IgD-negative memory B cell (primary cell): Measurements from ENCODE around the gene HEATR5A. TPM values are rescaled to one million over a fixed set of nuclear protein-coding genes. Genes with fewer than 3 reads are reported as not detected.

Experiments used
- H3K27ac Mint-ChIP-seq, 3 donors: one replicate each; pipeline ENCODE4 v1.8.0; 2020 to 2022; ENCODE audit warnings: mild to moderate bottlenecking in 3 of 3, mixed read lengths in 3 of 3, moderate library complexity in 1 of 3
- H3K27me3 Mint-ChIP-seq: one replicate; pipeline ENCODE4 v1.8.0; 2021; ENCODE audit warnings: mixed read lengths
- H3K36me3 Mint-ChIP-seq: one replicate; pipeline ENCODE4 v1.8.0; 2020; ENCODE audit warnings: mild to moderate bottlenecking, mixed read lengths
- H3K4me1 Mint-ChIP-seq, 3 donors: one replicate each; pipeline ENCODE4 v1.8.0; 2020 to 2022; ENCODE audit warnings: mixed read lengths in 3 of 3, mild to moderate bottlenecking in 1 of 3
- H3K4me3 Mint-ChIP-seq, 4 donors: one replicate each; pipeline ENCODE4 v1.8.0; 2020 to 2022; ENCODE audit warnings: mild to moderate bottlenecking in 4 of 4, mixed read lengths in 4 of 4, moderate library complexity in 3 of 4
- H3K9me3 Mint-ChIP-seq, 3 donors: one replicate each; pipeline ENCODE4 v1.8.0; 2020 to 2021; ENCODE audit warnings: mixed read lengths in 3 of 3, mild to moderate bottlenecking in 1 of 3
- polyA plus RNA-seq: library from polyadenylated mRNA; unstranded; fragments of 300-500 nt; fragmentation: Illumina TruSeq; gene quantifications from one replicate; pipeline ENCODE4 v1.2.3, GENCODE V29; 2021

HEATR5A gene
- polyA plus RNA-seq, 1 donor from 2014 or later: 10.2 TPM

DNA sequence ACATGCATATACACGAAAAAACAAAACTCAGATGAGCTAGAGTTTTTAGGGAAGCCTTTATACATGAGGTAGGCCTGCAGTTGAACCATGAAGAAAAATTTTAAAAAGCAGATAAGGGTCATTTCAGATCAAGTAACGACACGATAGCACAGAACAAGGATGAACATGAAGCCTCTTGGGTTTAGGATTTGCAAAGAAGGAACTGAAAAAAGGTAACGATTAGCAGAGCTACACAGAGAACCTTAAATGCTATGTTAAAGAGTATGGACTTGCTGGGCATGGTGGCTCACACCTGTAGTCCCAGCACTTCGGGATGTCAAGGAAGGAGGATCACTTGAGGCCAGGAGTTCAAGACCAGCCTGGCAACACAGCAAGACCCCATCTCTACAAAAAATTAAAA, 116.7 kb downstream of the HEATR5A start:
- peaks cover 0 to 5% (median under 1%) of the 10 kb centered on the region in 3 donors for H3K4me1 Mint-ChIP-seq
- H3K9me3 Mint-ChIP-seq: no peaks in the 10 kb centered on the region
- no peak overlapping the region for H3K4me3 Mint-ChIP-seq
- H3K27ac Mint-ChIP-seq: no peak overlapping the region
- no peaks in the 10 kb centered on the region for H3K27me3 Mint-ChIP-seq
- peaks cover 2% of the 10 kb centered on the region for H3K36me3 Mint-ChIP-seq

DNA sequence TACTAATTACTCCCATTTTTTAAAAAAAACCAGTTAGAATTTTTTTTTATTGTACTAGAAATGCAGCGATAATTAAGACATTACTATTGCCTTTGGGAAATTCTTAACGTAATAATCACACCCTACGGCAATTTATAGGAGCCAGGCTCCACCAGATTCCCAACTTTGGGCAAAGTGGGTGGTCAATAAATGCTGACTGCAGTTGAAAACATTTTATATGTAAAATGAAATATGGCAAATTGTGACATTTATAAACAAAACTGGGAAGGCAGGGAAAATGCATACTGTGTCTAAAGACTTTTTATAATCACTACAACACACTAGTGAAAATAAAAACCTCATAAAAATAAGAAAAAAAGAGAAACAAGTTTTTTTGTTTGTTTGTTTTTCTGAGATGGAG, 119.5 kb downstream of the HEATR5A start:
- H3K4me1 Mint-ChIP-seq: peaks cover 0 to 6% (median 3%) of the 10 kb centered on the region in 3 donors
- H3K27ac Mint-ChIP-seq: no peak overlapping the region
- no peaks in the 10 kb centered on the region for H3K27me3 Mint-ChIP-seq
- no peak overlapping the region for H3K4me3 Mint-ChIP-seq
- no peaks in the 10 kb centered on the region for H3K9me3 Mint-ChIP-seq
- peaks cover 2% of the 10 kb centered on the region for H3K36me3 Mint-ChIP-seq

DNA sequence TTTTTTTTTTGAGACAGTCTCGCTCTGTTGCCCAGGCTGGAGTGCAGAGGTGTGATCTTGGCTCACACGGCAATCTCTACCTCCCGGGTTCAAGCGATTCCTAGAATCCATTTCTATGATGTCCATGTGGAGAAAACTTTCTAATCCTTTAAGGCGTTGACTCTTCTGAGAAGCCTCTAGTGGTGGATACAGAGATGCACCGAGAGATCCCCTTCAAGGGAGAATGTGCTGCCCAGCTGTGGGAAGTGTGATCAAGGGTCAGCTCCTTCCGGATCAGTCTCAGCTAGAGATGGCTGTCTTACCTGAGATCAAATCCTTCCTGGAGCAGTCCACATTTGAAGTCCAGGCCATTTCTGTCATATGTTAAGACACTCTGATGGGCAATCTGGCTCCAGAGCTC, 120.1 kb downstream of the HEATR5A start:
- Mint-ChIP-seq H3K9me3 (no peaks in the 10 kb centered on the region), H3K4me1 (peaks cover 0 to 6% (median 3%) of the 10 kb centered on the region in 3 donors), H3K27ac (peak overlapping the region in 1 of 3 donors; percentile 74), H3K36me3 (peaks cover 2% of the 10 kb centered on the region), H3K27me3 (no peaks in the 10 kb centered on the region), H3K4me3 (no peak overlapping the region)

DNA sequence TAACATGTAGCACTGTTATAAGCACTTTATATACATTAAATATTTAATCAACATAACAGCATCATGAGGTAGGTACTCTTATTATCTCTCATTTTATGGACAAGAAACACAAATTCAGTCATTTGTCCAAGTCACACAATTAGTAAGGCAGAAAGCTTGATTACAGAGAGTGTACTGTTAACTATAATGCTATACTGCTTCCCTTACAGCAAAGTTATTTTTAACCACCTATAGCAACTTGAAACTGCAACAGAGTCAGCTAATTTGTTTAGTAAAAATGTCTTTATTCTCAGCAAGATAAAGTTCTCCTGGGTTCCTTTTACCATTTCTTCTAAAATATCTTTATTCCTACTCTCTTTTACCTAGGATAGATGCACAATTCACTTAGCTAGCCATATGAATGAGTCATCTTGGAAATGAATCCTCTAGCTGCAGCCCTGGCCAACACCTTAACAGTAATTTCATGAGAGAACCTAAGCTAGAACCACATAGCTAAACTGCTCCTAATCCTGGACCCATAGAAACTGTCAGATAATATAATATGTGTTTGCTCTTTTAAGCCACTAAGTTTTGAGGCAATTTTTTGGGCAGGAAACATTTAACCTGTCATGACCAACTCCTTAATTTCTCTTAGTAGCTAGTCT, 122.5 kb downstream of the HEATR5A start:
- Mint-ChIP-seq H3K27me3 (no peaks in the 10 kb centered on the region), H3K27ac (peak overlapping the region in 1 of 3 donors; percentile 11), H3K9me3 (no peaks in the 10 kb centered on the region), H3K4me3 (peak overlapping the region in 1 of 4 donors; percentile 9), H3K36me3 (peaks cover 4% of the 10 kb centered on the region), H3K4me1 (peaks cover 0 to 6% (median 3%) of the 10 kb centered on the region in 3 donors)

DNA sequence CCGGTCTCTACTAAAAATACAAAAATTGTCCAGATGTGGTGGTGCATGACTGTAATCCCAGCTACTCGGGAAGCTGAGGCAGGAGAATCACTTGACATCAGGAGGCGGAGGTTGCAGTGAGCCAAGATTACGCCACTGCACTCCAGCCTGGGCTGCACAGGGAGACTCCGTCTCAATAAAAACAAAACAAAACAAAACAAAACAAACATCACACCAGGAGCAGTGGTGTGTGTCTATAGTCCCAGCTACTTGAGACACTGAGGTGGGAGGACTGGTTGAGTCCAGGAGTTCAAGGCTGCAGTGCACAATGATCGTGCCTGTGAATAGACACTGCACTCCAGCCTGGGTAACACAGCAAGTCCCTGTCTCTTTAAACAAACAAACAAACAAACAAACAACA, 123.2 kb downstream of the HEATR5A start:
- H3K27me3 Mint-ChIP-seq: no peaks in the 10 kb centered on the region
- H3K4me3 Mint-ChIP-seq: no peak overlapping the region
- H3K9me3 Mint-ChIP-seq: no peaks in the 10 kb centered on the region
- peaks cover 0 to 6% (median 3%) of the 10 kb centered on the region in 3 donors for H3K4me1 Mint-ChIP-seq
- H3K36me3 Mint-ChIP-seq: peaks cover 4% of the 10 kb centered on the region
- H3K27ac Mint-ChIP-seq: no peak overlapping the region

DNA sequence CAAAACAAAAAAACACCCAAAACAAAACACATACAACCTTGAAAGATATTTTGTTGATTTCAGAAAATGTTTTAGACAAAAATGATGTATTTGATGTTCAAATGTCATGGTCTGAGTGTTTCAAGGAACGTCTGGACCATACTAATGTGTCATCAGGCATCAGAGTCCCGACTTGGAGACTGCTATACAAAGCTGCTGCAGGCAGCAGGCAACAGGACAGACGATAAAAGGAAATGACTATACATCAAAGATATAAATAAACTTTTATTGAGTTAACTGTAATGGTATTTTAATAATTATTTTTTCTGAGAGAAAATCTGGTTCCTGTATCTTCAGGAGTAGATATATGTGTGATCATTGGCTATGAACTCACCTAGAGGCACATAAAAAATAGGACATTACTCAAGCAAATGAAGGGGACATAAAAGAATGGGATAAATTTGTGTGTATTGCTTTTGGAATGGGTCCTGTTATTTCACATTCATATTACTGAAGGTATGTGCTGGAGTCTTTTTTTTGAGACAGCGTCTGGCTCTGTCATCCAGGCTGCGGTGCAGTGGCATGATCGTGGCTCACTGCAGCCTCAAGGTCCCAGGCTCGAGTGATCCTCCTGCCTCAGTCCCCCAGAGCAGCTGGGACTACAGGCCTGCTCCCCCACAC, 125.5 kb downstream of the HEATR5A start:
- no peaks in the 10 kb centered on the region for H3K9me3 Mint-ChIP-seq
- no peak overlapping the region for H3K27ac Mint-ChIP-seq
- peaks cover 2% of the 10 kb centered on the region for H3K36me3 Mint-ChIP-seq
- H3K27me3 Mint-ChIP-seq: no peaks in the 10 kb centered on the region
- H3K4me1 Mint-ChIP-seq: peaks cover 3 to 6% (median 6%) of the 10 kb centered on the region in 3 donors
- no peak overlapping the region for H3K4me3 Mint-ChIP-seq

DNA sequence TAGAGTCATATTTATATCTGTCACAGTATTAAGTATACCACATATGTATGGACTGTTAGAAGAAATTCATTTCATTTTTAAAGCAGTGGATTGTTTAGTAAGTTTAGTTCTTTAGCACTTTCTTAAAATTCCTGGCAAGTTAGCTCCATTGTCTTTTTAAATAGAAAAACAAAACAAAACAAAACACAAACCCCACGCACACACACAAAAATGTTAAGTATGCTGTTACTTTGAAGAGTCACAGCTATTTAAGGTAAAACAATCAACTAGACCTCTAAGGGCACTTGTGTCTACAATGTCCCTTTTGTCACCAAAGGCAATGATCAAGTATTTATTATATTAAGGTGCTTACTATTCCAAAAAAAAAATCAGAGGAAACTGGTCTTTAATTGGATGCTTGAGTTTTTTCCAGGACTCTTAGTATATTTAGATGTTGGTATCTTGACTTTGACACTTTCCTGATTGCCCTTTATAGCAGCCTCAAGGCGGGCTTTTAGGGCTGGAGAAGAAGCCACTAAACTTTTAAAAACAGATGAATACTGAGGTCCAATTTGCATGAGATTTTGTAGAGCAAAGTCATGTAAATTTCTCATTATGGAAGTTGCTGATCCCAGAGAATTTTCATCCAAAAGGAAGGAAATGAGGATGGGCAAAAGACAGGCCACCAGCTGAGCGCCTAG, 127.3 kb downstream of the HEATR5A start:
- Mint-ChIP-seq H3K4me1 (peaks cover 0 to 6% (median 0%) of the 10 kb centered on the region in 3 donors), H3K36me3 (peaks cover 2% of the 10 kb centered on the region), H3K4me3 (no peak overlapping the region), H3K27ac (no peak overlapping the region), H3K27me3 (no peaks in the 10 kb centered on the region), H3K9me3 (no peaks in the 10 kb centered on the region)

DNA sequence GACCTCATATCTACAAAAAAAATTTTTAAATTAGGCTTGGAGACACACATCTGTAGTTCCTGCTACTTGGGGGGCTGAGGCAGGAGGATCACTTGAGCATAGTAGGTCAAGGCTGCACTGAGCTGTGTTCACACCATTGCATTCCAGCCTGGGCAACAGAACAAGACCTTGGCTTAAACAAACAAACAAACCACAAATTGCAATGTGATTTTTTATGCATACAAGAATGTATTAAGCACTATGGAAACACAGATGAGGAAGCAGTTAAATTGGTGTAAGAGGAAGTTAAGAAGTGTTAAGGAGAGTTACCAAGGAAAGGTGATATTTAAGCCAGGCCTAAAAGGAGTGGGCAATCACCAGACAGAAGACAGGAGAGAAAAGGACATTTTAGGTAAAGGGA, 129.1 kb downstream of the HEATR5A start:
- Mint-ChIP-seq H3K27me3 (no peaks in the 10 kb centered on the region), H3K36me3 (peaks cover 4% of the 10 kb centered on the region), H3K27ac (no peak overlapping the region), H3K9me3 (peaks cover 0 to 7% (median 0%) of the 10 kb centered on the region in 3 donors), H3K4me1 (peaks cover 0 to 6% (median 0%) of the 10 kb centered on the region in 3 donors), H3K4me3 (no peak overlapping the region)

DNA sequence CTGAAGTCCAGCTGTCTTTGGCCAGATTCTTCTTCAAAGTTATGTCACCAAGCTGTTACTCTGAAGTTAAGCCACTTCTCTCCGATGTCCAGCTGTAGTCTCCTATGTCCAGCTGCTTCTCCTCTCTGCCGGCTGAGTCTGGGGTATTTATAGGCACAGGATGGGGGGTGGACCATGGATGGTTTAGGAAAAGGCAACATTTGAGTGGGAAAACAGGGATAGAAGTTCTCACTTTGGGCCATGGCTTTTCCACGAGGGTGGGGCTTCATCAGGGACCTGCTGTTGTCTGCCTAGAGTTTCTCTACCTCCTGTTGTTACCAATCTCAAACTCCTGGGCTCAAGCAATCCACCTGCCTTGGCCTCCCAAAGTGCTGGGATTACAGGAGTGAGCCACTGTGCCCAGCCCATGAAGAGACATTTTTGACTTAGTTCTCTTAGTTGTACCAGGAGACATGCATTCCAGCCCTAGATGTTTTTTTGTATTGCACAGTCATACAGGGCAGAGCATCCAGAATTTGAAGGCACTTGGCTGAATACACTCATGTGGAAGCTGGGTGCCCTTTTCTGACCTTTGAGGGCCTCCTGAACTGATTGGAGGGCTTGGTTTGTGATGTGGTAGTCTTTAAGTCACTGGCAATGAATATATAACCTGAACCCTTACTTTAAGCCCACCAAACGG, 132.9 kb downstream of the HEATR5A start:
- Mint-ChIP-seq H3K4me1 (peaks cover 0 to 6% (median 0%) of the 10 kb centered on the region in 3 donors), H3K4me3 (no peak overlapping the region), H3K27me3 (no peaks in the 10 kb centered on the region), H3K9me3 (peaks cover 0 to 7% (median 0%) of the 10 kb centered on the region in 3 donors), H3K36me3 (peaks cover 2% of the 10 kb centered on the region), H3K27ac (no peak overlapping the region)

DNA sequence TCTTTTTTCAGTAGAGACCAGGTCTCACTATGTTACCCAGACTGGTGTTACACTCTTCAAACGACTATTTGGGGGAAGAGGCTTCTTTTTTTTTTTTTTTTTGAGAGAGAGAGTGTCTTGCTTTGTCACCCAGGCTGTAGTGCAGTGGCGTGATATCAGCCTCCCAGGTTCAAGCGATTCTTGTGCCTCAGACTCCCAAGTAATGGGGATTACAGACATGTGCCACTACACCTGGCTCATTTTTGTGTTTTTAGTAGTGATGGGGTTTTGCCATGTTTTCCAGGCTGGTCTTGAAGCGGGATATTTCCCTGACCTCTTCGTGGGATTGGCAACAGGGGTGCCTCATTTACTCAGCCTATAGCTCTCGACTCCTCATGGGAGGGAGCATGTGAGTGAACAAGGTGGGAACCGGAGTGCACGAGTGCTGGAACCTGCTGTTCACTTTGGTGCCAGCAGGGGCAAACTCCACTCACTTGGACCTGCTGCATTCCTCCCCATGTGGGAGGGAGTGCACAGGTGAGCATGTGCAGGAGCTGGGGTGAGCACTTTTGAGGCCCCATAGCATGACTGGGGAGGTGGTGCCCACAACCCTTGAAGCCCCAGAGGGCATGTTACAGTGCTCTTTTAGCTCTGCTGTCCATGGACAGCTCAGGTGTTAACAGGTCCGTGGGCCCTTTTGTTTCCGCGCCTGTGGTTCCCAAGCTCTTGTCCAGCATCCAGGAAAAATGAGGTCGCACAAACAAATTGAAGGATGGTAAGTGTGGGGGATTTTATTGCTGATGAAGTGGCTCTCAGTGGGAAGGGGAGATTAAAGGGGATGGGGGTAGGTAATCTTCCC, 133.7 kb downstream of the HEATR5A start:
- peaks cover 0 to 6% (median 0%) of the 10 kb centered on the region in 3 donors for H3K4me1 Mint-ChIP-seq
- peaks cover 0 to 7% (median 0%) of the 10 kb centered on the region in 3 donors for H3K9me3 Mint-ChIP-seq
- peaks cover 2% of the 10 kb centered on the region for H3K36me3 Mint-ChIP-seq
- no peak overlapping the region for H3K27ac Mint-ChIP-seq
- H3K27me3 Mint-ChIP-seq: no peaks in the 10 kb centered on the region
- no peak overlapping the region for H3K4me3 Mint-ChIP-seq

DNA sequence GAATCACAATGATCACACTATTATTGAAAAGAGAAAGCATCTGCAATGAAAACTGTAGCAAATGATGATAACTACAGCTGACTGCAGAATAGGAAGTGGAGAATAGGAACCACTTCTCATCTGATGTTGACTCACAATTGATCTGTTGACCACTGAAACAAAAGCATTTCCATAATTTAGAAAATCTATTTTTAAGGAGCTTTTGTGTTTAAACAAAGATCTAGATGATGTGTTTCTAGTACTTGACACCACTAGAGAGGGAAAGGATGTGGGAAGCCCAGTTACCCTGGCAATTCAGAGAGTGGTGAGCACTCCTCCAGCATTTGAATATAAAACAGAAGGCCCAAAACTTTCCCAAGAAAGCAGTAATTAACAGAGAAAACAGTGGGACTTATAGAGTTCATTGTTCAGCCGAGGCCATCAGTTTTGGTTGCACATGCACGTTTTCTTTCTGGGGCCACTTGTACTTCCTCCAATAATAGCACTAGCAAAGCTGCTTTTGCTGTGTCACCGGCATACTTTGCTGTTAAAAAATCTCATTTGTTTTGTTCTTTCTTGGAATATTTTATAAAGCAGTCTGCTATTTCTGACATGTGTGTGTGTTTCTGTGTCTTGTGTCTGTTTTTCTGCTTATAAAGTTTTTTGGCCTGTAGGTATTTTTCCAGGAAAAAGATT, 136.6 kb downstream of the HEATR5A start:
- Mint-ChIP-seq H3K27ac (no peak overlapping the region), H3K4me3 (no peak overlapping the region), H3K9me3 (peaks cover 1 to 7% (median 4%) of the 10 kb centered on the region in 3 donors), H3K36me3 (peaks cover 7% of the 10 kb centered on the region), H3K4me1 (no peaks in the 10 kb centered on the region), H3K27me3 (no peaks in the 10 kb centered on the region)

DNA sequence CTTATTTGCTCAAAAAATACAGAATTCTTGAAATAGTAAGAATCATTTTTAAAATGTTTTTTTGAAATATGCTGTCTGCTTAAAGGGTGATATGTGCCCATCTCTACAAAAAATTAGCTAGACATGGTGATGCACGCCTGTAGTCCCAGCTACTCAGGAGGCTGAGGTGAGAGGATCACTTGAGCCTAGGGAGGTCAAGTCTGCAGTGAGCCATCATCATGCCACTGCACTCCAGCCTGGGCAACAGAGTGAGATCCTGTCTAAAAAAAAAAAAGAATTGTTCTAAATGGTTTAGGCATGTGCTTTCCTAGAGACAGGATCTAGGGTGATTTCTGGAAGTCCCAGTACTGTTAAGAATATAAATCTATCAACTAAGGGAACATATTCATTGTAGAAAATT, 137.2 kb downstream of the HEATR5A start:
- Mint-ChIP-seq H3K27me3 (no peaks in the 10 kb centered on the region), H3K9me3 (peaks cover 1 to 7% (median 4%) of the 10 kb centered on the region in 3 donors), H3K4me1 (no peaks in the 10 kb centered on the region), H3K27ac (no peak overlapping the region), H3K4me3 (no peak overlapping the region), H3K36me3 (peaks cover 7% of the 10 kb centered on the region)

DNA sequence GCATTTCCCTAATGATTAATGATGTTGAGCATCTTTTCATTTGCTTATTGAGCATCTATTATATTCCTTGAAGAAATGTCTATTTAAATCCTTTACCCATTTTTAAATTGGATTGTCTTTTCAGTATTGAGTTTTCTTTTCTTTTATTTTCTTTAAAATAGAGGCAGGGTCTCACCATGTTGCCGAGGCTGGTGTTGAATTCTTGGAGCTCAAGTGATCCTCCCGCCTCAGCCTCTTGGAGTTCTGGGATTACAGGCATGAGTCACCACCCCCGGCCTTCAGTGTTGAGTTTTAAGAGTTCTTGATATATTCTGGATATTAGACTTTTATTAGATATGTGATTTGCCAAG, 139.5 kb downstream of the HEATR5A start:
- Mint-ChIP-seq H3K9me3 (peaks cover 1 to 7% (median 4%) of the 10 kb centered on the region in 3 donors), H3K4me3 (no peak overlapping the region), H3K27me3 (no peaks in the 10 kb centered on the region), H3K36me3 (peaks cover 5% of the 10 kb centered on the region), H3K27ac (no peak overlapping the region), H3K4me1 (no peaks in the 10 kb centered on the region)
